Right lobe of liver (tissue), 6 donors: Measurements from ENCODE around the gene EXOC4. TPM values are rescaled to one million over a fixed set of nuclear protein-coding genes. Genes with fewer than 3 reads are reported as not detected.
A peak's percentile ranks its signal among the peaks of the same experiment; 100 is the strongest.

Experiments used
- ATAC-seq, 4 donors: fragments of 200-7000 bp; cut with Tn5 transposase; one replicate each; pipeline ENCODE4 v1.9.1; 2020; ENCODE audit warnings: mild to moderate bottlenecking in 4 of 4, moderate library complexity in 4 of 4
- DNase-seq, 3 donors: peaks; one replicate each; pipeline ENCODE4 v3.0.0-alpha.2; 2020
- H3K27ac ChIP-seq, 3 donors: fragments of 200-600 bp; one replicate each; pipeline ENCODE4 v1.8.0; 2022
- H3K27me3 ChIP-seq, 2 donors: fragments of 200-600 bp; one replicate each; pipeline ENCODE4 v1.8.0; 2022
- H3K36me3 ChIP-seq, 4 donors: fragments of 200-600 bp; sonication (generic) in 1 of 4; one replicate each; pipeline versions ENCODE4 v1.5.1 to v1.8.0; 2017 to 2022; ENCODE audit warnings: control low read depth in 1 of 4
- H3K4me1 ChIP-seq, 4 donors: fragments of 200-600 bp; sonication (generic) in 1 of 4; one replicate each; pipeline versions ENCODE4 v1.5.1 to v1.8.0; 2017 to 2022; ENCODE audit warnings: control low read depth in 1 of 4
- H3K4me3 ChIP-seq, 3 donors: fragments of 200-600 bp; one replicate each; pipeline ENCODE4 v1.8.0; 2022
- H3K9me3 ChIP-seq, 4 donors: fragments of 200-600 bp; sonication (generic) in 1 of 4; one replicate each; pipeline versions ENCODE4 v1.5.1 to v1.8.0; 2017 to 2022; ENCODE audit warnings: control low read depth in 1 of 4
- POLR2A ChIP-seq: fragments of 450-650 bp; IDR thresholded peaks from one replicate; pipeline ENCODE4 v1.6.1; 2017; ENCODE audit warnings: antibody characterized with exemption, mild to moderate bottlenecking
- WGBS: methylation state at CpG from one replicate; pipeline ENCODE4 v1.1.6; 2018; ENCODE audit warnings: low coverage, low lambda C conversion rate; ENCODE audit not compliant: insufficient coverage; ENCODE audit errors: missing lambda C conversion rate; 5-methylcytosine and 5-hydroxymethylcytosine counted together
- intact Hi-C, 2 donors: fragments of 100-400 bp; cut with DNase I; formaldehyde crosslinking; loops; one replicate each; pipeline versions ENCODE4 v1.11.2 to v1.14.1; 2022
- total RNA-seq, 6 experiments: library from RNA; depleted of rRNA in 2 of 6; stranded (reverse); fragments of >200 nt in 2 of 6; fragmentation: NEBNext Ultra II Directional in 3 of 6; extraction: Animal tissue kit (Norgen Biotek cat#: 25700) in 3 of 6; gene quantifications; one replicate each; pipeline versions ENCODE4 v1.1.0 to v1.2.4, GENCODE V29; 2016 to 2023
- TF ChIP-seq, protein P1 (sequence below), 4 donors: fragments of 200-600 bp in 3 of 4; fragments of 450-650 bp in 1 of 4; IDR thresholded peaks; one replicate each; pipeline versions ENCODE4 v1.5.1 to v1.8.0; 2016 to 2022; ENCODE audit warnings: antibody characterized with exemption in 4 of 4, mild to moderate bottlenecking in 2 of 4
- donor health status: DM: no; HTN: yes; CAD: no.
- donor health status: DM: no; HTN: no; CAD: no.
- donor health status: DM: no; HTN: no; CAD: no.
- donor health status: DM: no; HTN: yes; CAD: no.
- donor health status: DM: no; HTN: yes; CAD: no.

Gene EXOC4
- total RNA-seq, 6 experiments from 2014 or later, result 23.7 to 33.5 (median 30.0) TPM

DNA sequence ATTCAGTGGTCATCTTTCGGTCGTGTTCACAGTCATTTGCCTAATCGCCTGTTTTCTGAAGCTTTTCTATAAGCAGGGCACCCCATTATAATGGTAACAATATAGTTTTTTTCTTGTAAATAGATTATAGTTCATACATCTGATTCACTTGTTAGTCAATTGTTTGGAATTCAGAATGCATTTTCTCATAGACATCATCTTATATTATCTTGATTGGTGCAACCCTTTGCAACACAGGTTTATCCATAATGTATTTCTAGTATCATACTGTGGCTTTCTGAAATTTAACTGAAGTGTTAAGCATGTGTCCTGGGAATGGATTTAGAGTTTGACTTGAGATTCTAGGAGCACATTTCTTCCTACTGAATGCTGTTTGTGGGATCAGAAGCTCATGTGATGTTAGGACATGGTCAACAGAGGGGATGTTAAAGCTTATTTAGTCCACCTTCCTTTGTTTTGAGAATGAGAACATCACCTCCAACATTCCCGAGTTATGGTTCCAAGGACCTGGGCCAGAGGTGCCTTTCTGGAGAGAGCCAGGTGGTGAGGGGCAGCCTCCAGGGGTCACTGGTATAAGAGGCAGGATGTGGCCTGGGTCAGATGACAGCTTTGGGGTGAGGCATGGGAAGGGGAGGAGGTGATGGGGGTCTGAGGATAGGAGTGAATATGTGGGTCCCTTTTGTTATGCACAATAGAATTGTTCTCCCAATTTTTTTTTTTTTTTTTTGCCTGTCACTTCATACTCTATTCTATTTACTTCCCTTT lies 415.6 kb downstream of the EXOC4 start:
- Histone ChIP-seq H3K4me1 (no peaks in the 10 kb centered on the region), H3K4me3 (no peak overlapping the region), H3K27ac (no peak overlapping the region), H3K9me3 (no peaks in the 10 kb centered on the region), H3K27me3 (no peaks in the 10 kb centered on the region), H3K36me3 (no peaks in the 10 kb centered on the region)
- TF ChIP-seq, protein P1, sequence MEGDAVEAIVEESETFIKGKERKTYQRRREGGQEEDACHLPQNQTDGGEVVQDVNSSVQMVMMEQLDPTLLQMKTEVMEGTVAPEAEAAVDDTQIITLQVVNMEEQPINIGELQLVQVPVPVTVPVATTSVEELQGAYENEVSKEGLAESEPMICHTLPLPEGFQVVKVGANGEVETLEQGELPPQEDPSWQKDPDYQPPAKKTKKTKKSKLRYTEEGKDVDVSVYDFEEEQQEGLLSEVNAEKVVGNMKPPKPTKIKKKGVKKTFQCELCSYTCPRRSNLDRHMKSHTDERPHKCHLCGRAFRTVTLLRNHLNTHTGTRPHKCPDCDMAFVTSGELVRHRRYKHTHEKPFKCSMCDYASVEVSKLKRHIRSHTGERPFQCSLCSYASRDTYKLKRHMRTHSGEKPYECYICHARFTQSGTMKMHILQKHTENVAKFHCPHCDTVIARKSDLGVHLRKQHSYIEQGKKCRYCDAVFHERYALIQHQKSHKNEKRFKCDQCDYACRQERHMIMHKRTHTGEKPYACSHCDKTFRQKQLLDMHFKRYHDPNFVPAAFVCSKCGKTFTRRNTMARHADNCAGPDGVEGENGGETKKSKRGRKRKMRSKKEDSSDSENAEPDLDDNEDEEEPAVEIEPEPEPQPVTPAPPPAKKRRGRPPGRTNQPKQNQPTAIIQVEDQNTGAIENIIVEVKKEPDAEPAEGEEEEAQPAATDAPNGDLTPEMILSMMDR (IDR thresholded peaks at IDR 0.05), result no peak
- no peak for TF ChIP-seq POLR2A
- DNase-seq (no peak), ATAC-seq (no peak)
- 100% methylated on average over 4 of the region's 4 CpGs for WGBS
- intact Hi-C loops, result no loop called here

DNA sequence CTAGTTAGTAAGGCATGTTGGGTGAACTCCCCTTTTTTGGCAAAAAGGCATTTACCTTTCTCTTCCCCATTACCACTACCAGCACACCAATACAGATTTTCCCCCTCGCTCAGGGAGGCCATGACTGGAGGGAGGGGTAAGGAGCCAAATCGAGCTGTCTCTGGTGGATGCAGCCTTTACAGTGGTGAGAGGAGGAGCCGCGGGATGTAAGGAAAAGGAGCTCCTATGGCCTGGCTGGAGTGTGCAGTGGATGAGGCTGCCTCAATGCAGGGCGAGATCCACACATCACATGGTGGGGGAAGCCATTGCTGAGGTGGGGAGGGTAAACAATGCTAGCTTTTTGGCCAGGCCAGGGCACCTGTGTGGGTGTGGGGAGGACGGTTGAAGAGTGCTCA lies 416.2 kb downstream of the EXOC4 start:
- intact Hi-C loops, result no loop called here
- WGBS, result 90% methylated on average over 6 of the region's 6 CpGs
- no peak for TF ChIP-seq POLR2A
- TF ChIP-seq, protein P1 (IDR thresholded peaks at IDR 0.05), result no peak
- no peaks in the 10 kb centered on the region for H3K36me3 ChIP-seq
- H3K4me3 ChIP-seq, result no peak overlapping the region
- no peaks in the 10 kb centered on the region for H3K9me3 ChIP-seq
- H3K27ac ChIP-seq, result no peak overlapping the region
- no peaks in the 10 kb centered on the region for H3K27me3 ChIP-seq
- DNase-seq, result no peak
- no peaks in the 10 kb centered on the region for H3K4me1 ChIP-seq
- no peak for ATAC-seq

DNA sequence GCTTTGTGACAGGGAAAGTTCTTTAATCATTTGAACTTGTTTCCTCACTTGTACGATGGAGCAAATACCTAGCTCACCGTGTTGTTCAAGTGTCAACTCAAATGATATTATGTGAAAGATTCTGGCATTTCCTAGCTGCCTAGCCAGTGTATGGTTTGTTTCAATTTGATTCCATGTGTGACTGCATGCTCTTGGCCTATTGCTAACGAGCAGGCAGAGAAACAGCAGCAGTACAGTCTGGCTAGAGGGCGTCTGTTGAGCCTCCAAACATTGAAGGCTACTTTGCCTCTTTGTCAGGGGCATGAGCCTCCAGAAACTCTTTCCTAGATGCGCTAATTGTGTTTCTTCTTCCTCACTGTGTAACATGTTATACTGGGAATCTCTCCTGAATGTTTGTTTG lies 417.4 kb downstream of the EXOC4 start:
- H3K36me3 ChIP-seq, result no peaks in the 10 kb centered on the region
- TF ChIP-seq, protein P1 (IDR thresholded peaks at IDR 0.05), result no peak
- TF ChIP-seq POLR2A, result no peak
- H3K27me3 ChIP-seq, result no peaks in the 10 kb centered on the region
- intact Hi-C loops, result no loop called here
- WGBS, result 68% methylated on average over 3 of the region's 5 CpGs
- no peaks in the 10 kb centered on the region for H3K9me3 ChIP-seq
- DNase-seq (no peak), ATAC-seq (no peak)
- no peak overlapping the region for H3K4me3 ChIP-seq
- H3K4me1 ChIP-seq, result no peaks in the 10 kb centered on the region
- H3K27ac ChIP-seq, result no peak overlapping the region

DNA sequence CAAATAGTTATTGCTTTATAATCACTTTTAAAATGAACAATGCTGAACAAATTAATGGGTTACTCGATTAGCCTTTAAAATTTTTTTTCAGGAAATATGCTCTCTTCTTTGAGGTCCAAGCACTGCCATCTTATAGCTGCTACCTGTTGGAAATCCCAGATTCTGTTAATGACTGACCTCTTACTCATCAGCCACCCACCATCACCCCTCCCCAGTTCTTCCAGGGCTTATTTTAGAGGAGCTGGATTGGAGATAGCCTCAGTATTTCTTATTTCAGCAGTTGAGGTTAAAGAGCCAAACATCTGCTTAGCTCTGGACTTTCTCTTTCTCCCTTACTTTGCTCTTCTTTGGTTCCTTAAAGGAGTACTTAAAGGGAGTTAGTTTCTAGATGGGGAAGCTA lies 420.0 kb downstream of the EXOC4 start:
- intact Hi-C loops, result no loop called here
- no peaks in the 10 kb centered on the region for H3K4me1 ChIP-seq
- no peak for TF ChIP-seq POLR2A
- TF ChIP-seq, protein P1 (IDR thresholded peaks at IDR 0.05), result no peak
- H3K9me3 ChIP-seq, result no peaks in the 10 kb centered on the region
- ATAC-seq (peak in 1 of 4 donors; percentile 43), DNase-seq (no peak)
- 100% methylated on average over 1 of the region's 1 CpG for WGBS
- no peaks in the 10 kb centered on the region for H3K36me3 ChIP-seq
- no peak overlapping the region for H3K4me3 ChIP-seq
- no peak overlapping the region for H3K27ac ChIP-seq
- no peaks in the 10 kb centered on the region for H3K27me3 ChIP-seq
